Measurements from ENCODE around the gene UNC50. TPM values are rescaled to one million over a fixed set of nuclear protein-coding genes. Genes with fewer than 3 reads are reported as not detected.

The UNC50 gene
- polyA plus RNA-seq, 1 donor from 2014 or later: 111 TPM

DNA sequence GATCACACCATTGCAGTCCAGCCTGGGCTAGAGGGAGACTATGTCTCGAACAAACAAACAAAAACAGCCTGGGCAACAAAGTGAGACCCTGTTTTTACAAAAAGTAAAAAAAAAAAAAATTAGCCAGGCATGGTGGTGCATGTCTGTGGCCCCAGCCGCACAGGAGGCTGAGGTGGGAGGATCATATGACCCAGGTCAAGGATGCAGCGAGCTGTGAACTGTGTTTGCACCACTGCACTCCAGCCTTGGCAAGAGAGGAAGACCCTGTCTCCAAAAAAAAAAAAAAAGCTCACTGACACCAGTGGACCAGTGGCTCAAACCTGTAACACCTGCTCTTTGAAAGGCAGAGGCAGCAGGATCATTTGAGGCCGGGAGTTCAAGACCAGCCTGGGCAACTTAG, 40.1 kb downstream of the UNC50 start:
- Histone ChIP-seq H3K36me3 (ENCODE audit: insufficient read depth, low read length) (no peaks in the 10 kb centered on the region), H3K79me2 (replicated peaks; ENCODE audit: insufficient read depth, low read length) (no peaks in the 10 kb centered on the region), H3K9ac (ENCODE audit: low read length) (peak overlapping the region; percentile 63), H3K27me3 (ENCODE audit: insufficient read depth, low read depth, low read length) (no peaks in the 10 kb centered on the region), H3F3A (ENCODE audit: insufficient read depth, low read length, poor library complexity, severe bottlenecking) (no peaks in the 10 kb centered on the region), H3K4me2 (ENCODE audit: low read length) (no peak overlapping the region), H3K9me3 (ENCODE audit: low read length) (no peaks in the 10 kb centered on the region), H2AFZ (ENCODE audit: low read depth, low read length) (no peak overlapping the region), H4K20me1 (ENCODE audit: insufficient read depth) (no peaks in the 10 kb centered on the region), H3K9me2 (ENCODE audit: insufficient read depth, low read length) (no peaks in the 10 kb centered on the region), H3K4me3 (ENCODE audit: low read length) (no peak overlapping the region), H3K27ac (ENCODE audit: low read length) (no peak overlapping the region)
- TF ChIP-seq, protein P1, sequence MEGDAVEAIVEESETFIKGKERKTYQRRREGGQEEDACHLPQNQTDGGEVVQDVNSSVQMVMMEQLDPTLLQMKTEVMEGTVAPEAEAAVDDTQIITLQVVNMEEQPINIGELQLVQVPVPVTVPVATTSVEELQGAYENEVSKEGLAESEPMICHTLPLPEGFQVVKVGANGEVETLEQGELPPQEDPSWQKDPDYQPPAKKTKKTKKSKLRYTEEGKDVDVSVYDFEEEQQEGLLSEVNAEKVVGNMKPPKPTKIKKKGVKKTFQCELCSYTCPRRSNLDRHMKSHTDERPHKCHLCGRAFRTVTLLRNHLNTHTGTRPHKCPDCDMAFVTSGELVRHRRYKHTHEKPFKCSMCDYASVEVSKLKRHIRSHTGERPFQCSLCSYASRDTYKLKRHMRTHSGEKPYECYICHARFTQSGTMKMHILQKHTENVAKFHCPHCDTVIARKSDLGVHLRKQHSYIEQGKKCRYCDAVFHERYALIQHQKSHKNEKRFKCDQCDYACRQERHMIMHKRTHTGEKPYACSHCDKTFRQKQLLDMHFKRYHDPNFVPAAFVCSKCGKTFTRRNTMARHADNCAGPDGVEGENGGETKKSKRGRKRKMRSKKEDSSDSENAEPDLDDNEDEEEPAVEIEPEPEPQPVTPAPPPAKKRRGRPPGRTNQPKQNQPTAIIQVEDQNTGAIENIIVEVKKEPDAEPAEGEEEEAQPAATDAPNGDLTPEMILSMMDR (IDR thresholded peaks at IDR 0.05; ENCODE audit: poor library complexity, severe bottlenecking): no peak
- no peak for TF ChIP-seq TAF1 (IDR thresholded peaks at IDR 0.05; ENCODE audit: low read depth)
- no peak for TF ChIP-seq REST (IDR thresholded peaks at IDR 0.05; ENCODE audit: borderline replicate concordance)
- no peak for TF ChIP-seq POLR2AphosphoS5 (IDR thresholded peaks at IDR 0.05)
- no peak for TF ChIP-seq EP300 (conservative IDR thresholded peaks at IDR 0.05; ENCODE audit: poor library complexity, severe bottlenecking)
- no peak for TF ChIP-seq RAD21 (conservative IDR thresholded peaks at IDR 0.05)
- TF ChIP-seq MXI1 (conservative IDR thresholded peaks at IDR 0.05; ENCODE audit: poor library complexity, severe bottlenecking): no peak
- TF ChIP-seq SMC3 (conservative IDR thresholded peaks at IDR 0.05; ENCODE audit: poor library complexity): no peak
- no peak for TF ChIP-seq EZH2 (IDR thresholded peaks at IDR 0.05; ENCODE audit: borderline replicate concordance, insufficient read depth, low read length, poor library complexity, severe bottlenecking)

- Histone ChIP-seq H3K9ac (ENCODE audit: low read length) (peak overlapping the region; percentile 63), H3K9me3 (ENCODE audit: low read length) (no peaks in the 10 kb centered on the region), H3K36me3 (ENCODE audit: insufficient read depth, low read length) (no peaks in the 10 kb centered on the region), H3K27me3 (ENCODE audit: insufficient read depth, low read depth, low read length) (no peaks in the 10 kb centered on the region), H3K4me3 (ENCODE audit: low read length) (no peak overlapping the region), H3K9me2 (ENCODE audit: insufficient read depth, low read length) (no peaks in the 10 kb centered on the region), H4K20me1 (ENCODE audit: insufficient read depth) (no peaks in the 10 kb centered on the region), H3K79me2 (replicated peaks; ENCODE audit: insufficient read depth, low read length) (no peaks in the 10 kb centered on the region), H3K27ac (ENCODE audit: low read length) (peak overlapping the region; percentile 69), H3K4me2 (ENCODE audit: low read length) (no peak overlapping the region), H3F3A (ENCODE audit: insufficient read depth, low read length, poor library complexity, severe bottlenecking) (no peaks in the 10 kb centered on the region), H2AFZ (ENCODE audit: low read depth, low read length) (peak overlapping the region; percentile 90)
- TF ChIP-seq, protein P1 (IDR thresholded peaks at IDR 0.05; ENCODE audit: poor library complexity, severe bottlenecking): peak; percentile 98
- TF ChIP-seq MXI1 (conservative IDR thresholded peaks at IDR 0.05; ENCODE audit: poor library complexity, severe bottlenecking) (no peak), SMC3 (conservative IDR thresholded peaks at IDR 0.05; ENCODE audit: poor library complexity) (peak; percentile 98), POLR2AphosphoS5 (IDR thresholded peaks at IDR 0.05) (no peak), TAF1 (IDR thresholded peaks at IDR 0.05; ENCODE audit: low read depth) (peak; percentile 41), EZH2 (IDR thresholded peaks at IDR 0.05; ENCODE audit: borderline replicate concordance, insufficient read depth, low read length, poor library complexity, severe bottlenecking) (no peak), RAD21 (conservative IDR thresholded peaks at IDR 0.05) (peak; percentile 98), EP300 (conservative IDR thresholded peaks at IDR 0.05; ENCODE audit: poor library complexity, severe bottlenecking) (no peak), REST (IDR thresholded peaks at IDR 0.05; ENCODE audit: borderline replicate concordance) (no peak)
Observed at GRCh38 chr2:98649135-98649991, 41.0 kb downstream of the UNC50 start.

All from neural cell (in vitro differentiated cells).